ENCODE results near the gene RITA1.

The RITA1 gene

DNA sequence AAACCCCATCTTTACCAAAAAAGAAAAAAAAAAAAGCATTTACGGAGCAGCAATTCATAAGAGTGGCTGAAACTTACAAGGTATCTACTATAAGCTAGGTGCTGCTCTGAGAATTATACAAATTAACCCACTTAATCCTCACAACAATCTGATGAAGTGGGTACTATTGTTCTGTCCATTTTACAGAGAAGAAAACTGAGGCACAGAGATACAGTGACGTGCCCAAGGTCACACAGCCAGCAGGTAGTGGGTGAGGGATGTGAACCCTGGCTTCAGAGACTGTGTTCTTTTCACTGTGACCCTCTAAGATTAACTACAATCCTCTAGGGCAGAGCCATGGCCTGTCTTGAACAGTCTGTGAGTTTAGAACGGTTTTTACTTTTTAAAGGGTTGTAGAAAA is 3.5 kb upstream of the RITA1 start:
- H3K4me3 Mint-ChIP-seq = no peak overlapping the region
- H3K4me1 Mint-ChIP-seq (ENCODE audit: low read depth) = peaks cover 37% of the 10 kb centered on the region
- H3K27ac Mint-ChIP-seq = peak overlapping the region; percentile 71
- H3K9me3 Mint-ChIP-seq = no peaks in the 10 kb centered on the region
- DNase-seq = no peak
- no peaks in the 10 kb centered on the region for H3K27me3 Mint-ChIP-seq
- H3K36me3 Mint-ChIP-seq (ENCODE audit: low read depth) = peaks cover 87% of the 10 kb centered on the region

DNA sequence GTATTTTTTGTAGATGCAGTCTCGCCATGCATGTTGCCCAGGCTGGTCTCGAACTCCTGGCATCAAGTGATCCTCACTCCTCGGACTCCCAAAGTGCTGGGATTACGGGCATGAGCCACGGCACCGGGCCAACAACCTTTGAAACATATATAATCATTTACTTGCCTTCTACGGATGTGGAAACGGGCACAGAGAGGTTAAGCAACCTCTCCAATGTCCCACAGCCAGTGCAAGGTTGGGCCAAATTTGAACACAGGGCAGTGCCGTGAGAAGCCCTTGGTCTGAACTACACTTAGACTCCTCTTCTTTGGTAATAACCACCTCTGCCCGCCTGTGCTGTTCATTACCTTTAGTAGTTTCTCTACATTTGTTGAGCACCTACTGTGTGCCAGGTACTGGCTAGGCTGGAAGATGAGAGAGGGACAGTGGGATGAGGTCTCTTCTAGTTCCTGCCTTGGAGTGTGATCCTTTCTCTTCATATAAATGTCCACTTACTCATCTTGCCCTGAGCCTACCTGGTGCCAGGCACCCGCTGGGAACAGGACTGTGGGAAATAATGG is 2.4 kb upstream of the RITA1 start:
- H3K4me1 Mint-ChIP-seq (ENCODE audit: low read depth) = peaks cover 44% of the 10 kb centered on the region
- H3K36me3 Mint-ChIP-seq (ENCODE audit: low read depth) = peaks cover 86% of the 10 kb centered on the region
- no peaks in the 10 kb centered on the region for H3K27me3 Mint-ChIP-seq
- DNase-seq = no peak
- H3K27ac Mint-ChIP-seq = peak overlapping the region; percentile 98
- H3K4me3 Mint-ChIP-seq = peak overlapping the region; percentile 97
- no peaks in the 10 kb centered on the region for H3K9me3 Mint-ChIP-seq

- no peak for DNase-seq
- peaks cover 83% of the 10 kb centered on the region for H3K36me3 Mint-ChIP-seq (ENCODE audit: low read depth)
- no peaks in the 10 kb centered on the region for H3K9me3 Mint-ChIP-seq
- peak overlapping the region; percentile 97 for H3K4me3 Mint-ChIP-seq
- peak overlapping the region; percentile 98 for H3K27ac Mint-ChIP-seq
- no peaks in the 10 kb centered on the region for H3K27me3 Mint-ChIP-seq
- peaks cover 49% of the 10 kb centered on the region for H3K4me1 Mint-ChIP-seq (ENCODE audit: low read depth)
Measured at GRCh38 chr12:113184098-113184899, 1.2 kb upstream of the RITA1 start.

DNA sequence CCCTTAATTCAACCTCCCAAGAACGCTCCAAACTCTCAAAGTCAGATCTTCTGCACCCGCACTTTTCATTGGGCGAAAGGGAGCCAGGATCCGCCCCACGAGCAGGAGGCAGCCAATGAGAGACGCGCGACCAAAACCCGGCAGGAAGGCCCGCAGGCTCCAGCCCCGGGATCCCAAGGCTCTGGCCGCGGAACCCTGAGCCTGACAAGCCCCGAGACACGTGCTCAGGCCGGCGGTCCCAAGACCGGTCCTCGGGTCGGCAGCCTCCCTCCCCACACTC is 681 bp upstream of the RITA1 start:
- no peaks in the 10 kb centered on the region for H3K9me3 Mint-ChIP-seq
- no peaks in the 10 kb centered on the region for H3K27me3 Mint-ChIP-seq
- H3K27ac Mint-ChIP-seq = peak overlapping the region; percentile 98
- DNase-seq = peak; percentile 92
- peaks cover 50% of the 10 kb centered on the region for H3K4me1 Mint-ChIP-seq (ENCODE audit: low read depth)
- H3K36me3 Mint-ChIP-seq (ENCODE audit: low read depth) = peaks cover 82% of the 10 kb centered on the region
- peak overlapping the region; percentile 97 for H3K4me3 Mint-ChIP-seq

DNA sequence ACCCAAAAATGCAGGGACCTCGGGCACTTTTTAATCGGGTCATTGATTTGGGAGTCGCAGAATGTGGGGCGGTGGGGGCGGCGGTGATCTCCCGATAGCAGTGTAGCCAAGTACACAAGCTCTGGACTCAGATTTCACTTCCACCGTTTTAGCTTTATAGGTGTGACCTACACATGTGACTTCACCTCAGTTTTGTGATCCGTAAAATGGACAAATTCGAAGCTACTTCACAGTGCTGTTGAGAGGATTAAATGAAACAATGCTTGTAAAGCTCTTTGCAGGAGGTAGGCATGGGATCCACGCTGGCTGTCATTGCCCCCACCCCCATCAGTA is 478 bp downstream of the RITA1 start:
- Mint-ChIP-seq H3K4me1 (ENCODE audit: low read depth) (peaks cover 48% of the 10 kb centered on the region), H3K36me3 (ENCODE audit: low read depth) (peaks cover 80% of the 10 kb centered on the region), H3K4me3 (peak overlapping the region; percentile 97), H3K9me3 (no peaks in the 10 kb centered on the region), H3K27ac (peak overlapping the region; percentile 98), H3K27me3 (no peaks in the 10 kb centered on the region)
- no peak for DNase-seq

DNA sequence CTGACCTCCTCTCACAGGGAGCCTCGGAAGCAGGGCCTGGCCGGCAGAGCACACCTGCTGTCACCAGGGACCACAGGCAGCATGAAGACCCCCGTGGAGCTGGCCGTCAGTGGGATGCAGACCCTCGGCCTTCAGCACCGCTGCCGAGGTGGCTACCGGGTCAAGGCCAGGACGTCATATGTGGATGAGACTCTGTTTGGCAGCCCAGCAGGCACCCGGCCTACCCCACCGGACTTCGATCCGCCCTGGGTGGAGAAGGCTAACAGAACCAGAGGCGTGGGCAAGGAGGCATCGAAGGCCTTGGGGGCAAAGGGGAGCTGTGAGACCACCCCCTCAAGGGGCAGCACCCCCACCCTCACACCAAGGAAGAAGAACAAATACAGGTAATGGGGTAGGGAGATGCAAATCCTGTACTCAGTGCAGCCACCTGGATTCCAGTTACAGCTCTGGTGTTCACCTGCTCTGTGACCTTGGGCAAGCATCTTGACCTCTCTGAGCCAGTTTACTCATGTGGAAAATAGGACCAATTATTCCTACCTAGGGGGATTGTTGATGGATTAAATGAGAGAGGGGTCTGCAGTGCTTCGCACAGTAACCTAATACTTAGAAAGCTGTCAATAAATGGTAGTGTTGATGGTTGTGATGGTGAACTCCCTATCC is 1.3 kb downstream of the RITA1 start:
- peaks cover 44% of the 10 kb centered on the region for H3K4me1 Mint-ChIP-seq (ENCODE audit: low read depth)
- DNase-seq = no peak
- peaks cover 82% of the 10 kb centered on the region for H3K36me3 Mint-ChIP-seq (ENCODE audit: low read depth)
- H3K27me3 Mint-ChIP-seq = no peaks in the 10 kb centered on the region
- no peaks in the 10 kb centered on the region for H3K9me3 Mint-ChIP-seq
- H3K4me3 Mint-ChIP-seq = peak overlapping the region; percentile 97
- H3K27ac Mint-ChIP-seq = peak overlapping the region; percentile 98

GRCh38 chr12:113189361-113189760 is 3.8 kb downstream of the RITA1 start:
- DNase-seq = no peak
- no peak overlapping the region for H3K27ac Mint-ChIP-seq
- no peak overlapping the region for H3K4me3 Mint-ChIP-seq
- no peaks in the 10 kb centered on the region for H3K9me3 Mint-ChIP-seq
- H3K36me3 Mint-ChIP-seq (ENCODE audit: low read depth) = peaks cover 72% of the 10 kb centered on the region
- H3K27me3 Mint-ChIP-seq = no peaks in the 10 kb centered on the region
- peaks cover 27% of the 10 kb centered on the region for H3K4me1 Mint-ChIP-seq (ENCODE audit: low read depth)

GRCh38 chr12:113190761-113191160 is 5.2 kb downstream of the RITA1 start:
- Mint-ChIP-seq H3K4me3 (no peak overlapping the region), H3K36me3 (ENCODE audit: low read depth) (peaks cover 66% of the 10 kb centered on the region), H3K4me1 (ENCODE audit: low read depth) (peaks cover 27% of the 10 kb centered on the region), H3K27ac (no peak overlapping the region), H3K9me3 (no peaks in the 10 kb centered on the region), H3K27me3 (no peaks in the 10 kb centered on the region)
- no peak for DNase-seq

DNA sequence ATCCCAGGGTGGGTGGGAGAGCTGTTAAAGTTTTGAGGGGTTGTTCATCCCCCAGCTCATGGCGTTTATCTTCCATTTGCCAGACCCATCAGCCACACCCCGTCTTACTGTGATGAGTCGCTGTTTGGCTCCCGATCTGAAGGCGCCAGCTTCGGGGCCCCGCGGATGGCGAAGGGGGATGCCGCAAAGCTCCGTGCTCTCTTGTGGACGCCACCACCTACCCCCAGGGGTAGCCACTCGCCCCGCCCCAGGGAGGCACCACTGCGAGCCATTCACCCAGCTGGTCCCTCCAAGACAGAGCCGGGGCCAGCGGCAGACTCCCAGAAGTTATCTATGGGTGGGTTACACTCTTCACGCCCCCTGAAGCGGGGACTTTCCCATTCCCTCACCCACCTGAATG is 5.7 kb downstream of the RITA1 start:
- no peaks in the 10 kb centered on the region for H3K9me3 Mint-ChIP-seq
- H3K27ac Mint-ChIP-seq = no peak overlapping the region
- no peak for DNase-seq
- no peaks in the 10 kb centered on the region for H3K27me3 Mint-ChIP-seq
- peaks cover 62% of the 10 kb centered on the region for H3K36me3 Mint-ChIP-seq (ENCODE audit: low read depth)
- H3K4me3 Mint-ChIP-seq = no peak overlapping the region
- peaks cover 24% of the 10 kb centered on the region for H3K4me1 Mint-ChIP-seq (ENCODE audit: low read depth)

GRCh38 chr12:113194971-113195391 is 9.5 kb downstream of the RITA1 start:
- H3K27me3 Mint-ChIP-seq = no peaks in the 10 kb centered on the region
- H3K9me3 Mint-ChIP-seq = no peaks in the 10 kb centered on the region
- H3K4me3 Mint-ChIP-seq = no peak overlapping the region
- H3K4me1 Mint-ChIP-seq (ENCODE audit: low read depth) = peaks cover 3% of the 10 kb centered on the region
- DNase-seq = no peak
- no peak overlapping the region for H3K27ac Mint-ChIP-seq
- peaks cover 32% of the 10 kb centered on the region for H3K36me3 Mint-ChIP-seq (ENCODE audit: low read depth)

- DNase-seq = no peak
- Mint-ChIP-seq H3K36me3 (ENCODE audit: low read depth) (peaks cover 26% of the 10 kb centered on the region), H3K4me1 (ENCODE audit: low read depth) (peaks cover 3% of the 10 kb centered on the region), H3K27ac (no peak overlapping the region), H3K27me3 (no peaks in the 10 kb centered on the region), H3K9me3 (no peaks in the 10 kb centered on the region), H3K4me3 (no peak overlapping the region)
Measured at GRCh38 chr12:113195598-113195997, 10.1 kb downstream of the RITA1 start.

DNA sequence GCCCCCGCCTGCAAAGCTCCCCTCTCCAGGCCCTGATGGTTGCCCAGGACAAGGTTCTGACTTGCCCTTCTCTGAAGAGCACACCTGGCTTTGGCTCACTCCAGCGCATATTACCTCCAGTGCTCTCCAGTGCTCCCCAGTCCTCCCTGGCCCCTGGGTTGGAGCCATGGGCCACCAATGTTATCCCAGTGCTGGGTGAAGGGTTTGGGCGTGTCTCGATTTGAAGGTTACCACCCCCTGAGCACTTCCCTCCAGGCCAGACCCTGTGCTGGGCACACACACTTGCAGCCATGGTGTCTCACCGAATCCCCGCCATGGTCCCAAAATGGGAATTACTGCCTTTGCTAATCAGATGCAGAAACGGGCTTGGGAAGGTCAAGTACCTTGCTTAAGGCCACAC is 11.1 kb downstream of the RITA1 start:
- Mint-ChIP-seq H3K27me3 (no peaks in the 10 kb centered on the region), H3K36me3 (ENCODE audit: low read depth) (peaks cover 16% of the 10 kb centered on the region), H3K4me3 (no peak overlapping the region), H3K4me1 (ENCODE audit: low read depth) (peaks cover 3% of the 10 kb centered on the region), H3K27ac (no peak overlapping the region), H3K9me3 (no peaks in the 10 kb centered on the region)
- DNase-seq = no peak

GRCh38 chr12:113196990-113197389 is 11.5 kb downstream of the RITA1 start:
- H3K4me3 Mint-ChIP-seq = no peak overlapping the region
- H3K9me3 Mint-ChIP-seq = no peaks in the 10 kb centered on the region
- peaks cover 12% of the 10 kb centered on the region for H3K36me3 Mint-ChIP-seq (ENCODE audit: low read depth)
- no peak overlapping the region for H3K27ac Mint-ChIP-seq
- DNase-seq = peak; percentile 51
- H3K27me3 Mint-ChIP-seq = no peaks in the 10 kb centered on the region
- H3K4me1 Mint-ChIP-seq (ENCODE audit: low read depth) = peaks cover 3% of the 10 kb centered on the region

DNA sequence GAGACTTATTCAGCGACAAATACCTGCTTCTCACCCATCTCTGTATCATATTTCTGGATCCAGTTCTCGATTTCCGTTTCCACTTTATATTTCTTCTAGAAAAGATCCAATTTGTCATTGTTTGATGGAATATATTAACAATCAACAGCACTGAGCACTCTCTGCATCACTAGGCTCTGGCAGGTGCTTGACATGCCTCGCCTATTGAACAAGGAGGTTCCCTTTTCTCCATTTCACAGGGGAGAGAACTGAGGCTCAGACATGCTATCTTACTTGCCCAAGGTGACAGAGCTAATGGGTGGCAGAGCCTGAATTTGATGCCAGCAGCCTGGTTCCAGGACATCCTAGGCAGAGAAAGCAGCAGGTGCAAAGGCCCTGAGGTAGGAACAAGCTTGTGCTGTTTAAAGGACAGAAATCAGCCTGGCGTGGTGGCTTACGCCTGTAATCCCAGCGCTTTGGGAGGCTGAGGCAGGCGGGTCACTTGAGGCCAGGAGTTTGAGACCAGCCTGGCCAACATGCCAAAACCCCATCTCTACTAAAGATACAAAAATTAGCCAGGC is 12.1 kb downstream of the RITA1 start:
- Mint-ChIP-seq H3K4me3 (no peak overlapping the region), H3K9me3 (no peaks in the 10 kb centered on the region), H3K4me1 (ENCODE audit: low read depth) (peaks cover 3% of the 10 kb centered on the region), H3K27ac (no peak overlapping the region), H3K36me3 (ENCODE audit: low read depth) (peaks cover 6% of the 10 kb centered on the region), H3K27me3 (no peaks in the 10 kb centered on the region)
- no peak for DNase-seq

GRCh38 chr12:113198296-113198695 is 12.8 kb downstream of the RITA1 start:
- peak overlapping the region; percentile 17 for H3K27ac Mint-ChIP-seq

More at GRCh38 chr12:113198296-113198695, 12.8 kb downstream of the RITA1 start:
- H3K36me3 Mint-ChIP-seq (ENCODE audit: low read depth) = peaks cover 6% of the 10 kb centered on the region
- no peak for DNase-seq
- H3K4me3 Mint-ChIP-seq = no peak overlapping the region
- H3K27me3 Mint-ChIP-seq = no peaks in the 10 kb centered on the region
- peaks cover 3% of the 10 kb centered on the region for H3K4me1 Mint-ChIP-seq (ENCODE audit: low read depth)
- H3K9me3 Mint-ChIP-seq = no peaks in the 10 kb centered on the region
